ENCODE data around the gene TMEM38A.
"Not testable (repeated sequence)": the region's sequence is repeated elsewhere in the genome, so short reads cannot be mapped to it uniquely, and the experiment has no call there.

The TMEM38A gene

GRCh38 chr19:16641695-16642094 is 19.2 kb upstream of the TMEM38A start:
- ATAC-seq (ENCODE audit: low read depth) (no peak), DNase-seq (ENCODE audit: low spot score) (no peak)
- Histone ChIP-seq H3K4me1 (ENCODE audit: insufficient read depth, poor library complexity, severe bottlenecking) (no peaks in the 10 kb centered on the region), H3K4me3 (ENCODE audit: severe bottlenecking) (no peak overlapping the region), H3K27ac (ENCODE audit: poor library complexity, severe bottlenecking) (no peak overlapping the region), H3K27me3 (ENCODE audit: insufficient read depth, poor library complexity, severe bottlenecking) (no peaks in the 10 kb centered on the region), H3K36me3 (ENCODE audit: low read depth) (peaks cover 78% of the 10 kb centered on the region), H3K9me3 (ENCODE audit: severe bottlenecking) (no peaks in the 10 kb centered on the region)
- TF ChIP-seq CTCF (IDR thresholded peaks at IDR 0.05; ENCODE audit: poor library complexity, severe bottlenecking): no peak

- DNase-seq (ENCODE audit: low spot score) (no peak), ATAC-seq (ENCODE audit: low read depth) (no peak)
- TF ChIP-seq CTCF (IDR thresholded peaks at IDR 0.05; ENCODE audit: poor library complexity, severe bottlenecking): no peak
- Histone ChIP-seq H3K36me3 (ENCODE audit: low read depth) (peaks cover 85% of the 10 kb centered on the region), H3K4me3 (ENCODE audit: severe bottlenecking) (no peak overlapping the region), H3K27me3 (ENCODE audit: insufficient read depth, poor library complexity, severe bottlenecking) (no peaks in the 10 kb centered on the region), H3K4me1 (ENCODE audit: insufficient read depth, poor library complexity, severe bottlenecking) (no peaks in the 10 kb centered on the region), H3K9me3 (ENCODE audit: severe bottlenecking) (no peaks in the 10 kb centered on the region), H3K27ac (ENCODE audit: poor library complexity, severe bottlenecking) (no peak overlapping the region)
These were observed 15.8 kb upstream of the TMEM38A start for GRCh38 chr19:16645140-16645539.

- TF ChIP-seq CTCF (IDR thresholded peaks at IDR 0.05; ENCODE audit: poor library complexity, severe bottlenecking): no peak
- H3K36me3 ChIP-seq (ENCODE audit: low read depth): peaks cover 84% of the 10 kb centered on the region
These were observed 11.2 kb upstream of the TMEM38A start for GRCh38 chr19:16649734-16650133.

GRCh38 chr19:16650821-16651220 is 10.1 kb upstream of the TMEM38A start:
- TF ChIP-seq CTCF (IDR thresholded peaks at IDR 0.05; ENCODE audit: poor library complexity, severe bottlenecking): no peak
- no peak for DNase-seq (ENCODE audit: low spot score)
- H3K4me1 ChIP-seq (ENCODE audit: insufficient read depth, poor library complexity, severe bottlenecking): no peaks in the 10 kb centered on the region
- H3K9me3 ChIP-seq (ENCODE audit: severe bottlenecking): no peaks in the 10 kb centered on the region
- H3K36me3 ChIP-seq (ENCODE audit: low read depth): peaks cover 84% of the 10 kb centered on the region
- ATAC-seq (ENCODE audit: low read depth): no peak
- H3K27ac ChIP-seq (ENCODE audit: poor library complexity, severe bottlenecking): no peak overlapping the region
- no peaks in the 10 kb centered on the region for H3K27me3 ChIP-seq (ENCODE audit: insufficient read depth, poor library complexity, severe bottlenecking)
- no peak overlapping the region for H3K4me3 ChIP-seq (ENCODE audit: severe bottlenecking)

More at GRCh38 chr19:16649734-16650133, 11.2 kb upstream of the TMEM38A start:
- no peak; the same call in 2 of the 3 replicates for ATAC-seq (ENCODE audit: low read depth)
- no peak overlapping the region for H3K4me3 ChIP-seq (ENCODE audit: severe bottlenecking)
- no peaks in the 10 kb centered on the region for H3K27me3 ChIP-seq (ENCODE audit: insufficient read depth, poor library complexity, severe bottlenecking)
- H3K4me1 ChIP-seq (ENCODE audit: insufficient read depth, poor library complexity, severe bottlenecking): no peaks in the 10 kb centered on the region
- DNase-seq (ENCODE audit: low spot score): no peak
- no peaks in the 10 kb centered on the region for H3K9me3 ChIP-seq (ENCODE audit: severe bottlenecking)
- no peak overlapping the region for H3K27ac ChIP-seq (ENCODE audit: poor library complexity, severe bottlenecking)

GRCh38 chr19:16651421-16652188 is 9.3 kb upstream of the TMEM38A start:
- not testable (repeated sequence) for H3K9me3 ChIP-seq (ENCODE audit: severe bottlenecking); H3K27me3 ChIP-seq (ENCODE audit: insufficient read depth, poor library complexity, severe bottlenecking); H3K4me1 ChIP-seq (ENCODE audit: insufficient read depth, poor library complexity, severe bottlenecking); DNase-seq (ENCODE audit: low spot score); ATAC-seq (ENCODE audit: low read depth); H3K27ac ChIP-seq (ENCODE audit: poor library complexity, severe bottlenecking); H3K4me3 ChIP-seq (ENCODE audit: severe bottlenecking)
- H3K36me3 ChIP-seq (ENCODE audit: low read depth): peaks cover 83% of the 10 kb centered on the region
